NT2/D1 (cell line): ENCODE results near the gene TOMM20.

ENCODE experiments used
- YY1 ChIP-seq: IDR thresholded peaks from 2 replicates; pipeline ENCODE4 v1.6.1; 2011; ENCODE audit not compliant: insufficient read length, insufficient read depth
- ZNF274 ChIP-seq: IDR thresholded peaks from 2 replicates; pipeline ENCODE4 v1.6.1; 2011; ENCODE audit warnings: mild to moderate bottlenecking, low read depth, low read length

- TF ChIP-seq ZNF274 (no peak), YY1 (no peak)
Measured at GRCh38 chr1:235102993-235103411, 25.6 kb downstream of the TOMM20 start.
